OCI-LY7 (cell line): ENCODE results near the gene GATA1. TPM values are rescaled to one million over a fixed set of nuclear protein-coding genes. Genes with fewer than 3 reads are reported as not detected.

Experiments used
- BruUV-seq: library from RNA; stranded (reverse); fragments of 400-500 nt; replicated peaks from 2 replicates; lab custom pipeline; 2021; lab: Mats Ljungman, UMichigan
- CTCF ChIA-PET: fragments of 300-600 bp; sonication (Branson Sonifier 250); formaldehyde crosslinking; loops from one replicate; lab custom pipeline; 2022; ENCODE audit warnings: antibody characterized with exemption; ENCODE audit not compliant: unreplicated experiment; lab: Charles Lee
- POLR2A ChIA-PET: fragments of 300-600 bp; sonication (Branson Sonifier 250); formaldehyde crosslinking; loops from one replicate; lab custom pipeline; 2022; ENCODE audit warnings: antibody characterized with exemption; lab: Charles Lee
- DNase-seq: peaks from one replicate; pipeline ENCODE4 v3.0.0-alpha.2; 2015; ENCODE audit warnings: low spot score
- H2AFZ ChIP-seq: fragments of 200-600 bp; sonication (generic), shearing (Covaris generic); 2 replicates; pipeline ENCODE4 v1.6.1; 2014; ENCODE audit warnings: mild to moderate bottlenecking, antibody characterized with exemption, low read length, moderate library complexity
- H3K27ac ChIP-seq: fragments of 200-600 bp; sonication (generic); 2 replicates; pipeline ENCODE4 v1.5.1; 2014; ENCODE audit warnings: mixed run types, low read depth, mild to moderate bottlenecking, moderate library complexity, low read length, inconsistent platforms; ENCODE audit not compliant: poor library complexity, severe bottlenecking
- H3K36me3 ChIP-seq: fragments of 200-600 bp; sonication (generic); 2 replicates; pipeline ENCODE4 v1.6.1; 2014; ENCODE audit warnings: mild to moderate bottlenecking, antibody characterized with exemption, low read length, moderate library complexity, mixed read lengths; ENCODE audit not compliant: insufficient read depth
- H3K4me1 ChIP-seq: fragments of 200-600 bp; sonication (generic); 2 replicates; pipeline ENCODE4 v1.5.1; 2014; ENCODE audit warnings: mild to moderate bottlenecking, low read length; ENCODE audit not compliant: insufficient read depth, poor library complexity, severe bottlenecking
- H3K4me2 ChIP-seq: fragments of 200-600 bp; sonication (generic); 2 replicates; pipeline ENCODE4 v1.6.1; 2014; ENCODE audit warnings: mild to moderate bottlenecking, low read length
- H3K4me3 ChIP-seq: fragments of 200-600 bp; sonication (generic); 2 replicates; pipeline ENCODE4 v1.5.1; 2014; ENCODE audit warnings: mild to moderate bottlenecking, low read depth, low read length; ENCODE audit not compliant: poor library complexity, severe bottlenecking
- H3K79me2 ChIP-seq: fragments of 200-600 bp; sonication (generic); 2 replicates; pipeline ENCODE4 v1.6.1; 2016; ENCODE audit warnings: low read depth, mild to moderate bottlenecking, low read length, moderate library complexity, mixed read lengths; ENCODE audit not compliant: insufficient read depth
- H3K9me2 ChIP-seq: fragments of 200-600 bp; sonication (generic); 2 replicates; pipeline ENCODE4 v1.6.1; 2016; ENCODE audit warnings: mild to moderate bottlenecking, low read length, mixed read lengths; ENCODE audit not compliant: insufficient read depth
- H3K9me3 ChIP-seq: fragments of 200-600 bp; sonication (generic); 2 replicates; pipeline ENCODE4 v1.6.1; 2014; ENCODE audit warnings: mild to moderate bottlenecking, mixed run types, low read length, mixed read lengths
- H4K20me1 ChIP-seq: fragments of 200-600 bp; sonication (generic); 2 replicates; pipeline ENCODE4 v1.6.1; 2014; ENCODE audit warnings: mild to moderate bottlenecking, antibody characterized with exemption, low read length, moderate library complexity, mixed read lengths; ENCODE audit not compliant: insufficient read depth
- EZH2phosphoT487 ChIP-seq: fragments of 200-600 bp; sonication (generic); IDR thresholded peaks from 2 replicates; pipeline ENCODE4 v1.6.1; 2018; ENCODE audit warnings: low read depth, borderline replicate concordance, mild to moderate bottlenecking, mixed run types, antibody characterized with exemption, low read length, moderate library complexity, mixed read lengths
- intact Hi-C: fragments of 100-400 bp; cut with micrococcal nuclease; formaldehyde crosslinking; loops from one replicate; pipeline ENCODE4 v1.10.0; 2022; ENCODE audit not compliant: unreplicated experiment
- total RNA-seq, 2 experiments: library from RNA; depleted of rRNA in 1 of 2; stranded (reverse); fragments of >200 nt in 1 of 2; shearing (Covaris generic) in 1 of 2; gene quantifications; 2 replicates each; pipeline ENCODE4 v1.2.3, GENCODE V29; 2014 to 2022
- TF ChIP-seq, protein P1 (sequence below): fragments of 200-600 bp; sonication (generic); conservative IDR thresholded peaks from 2 replicates; pipeline ENCODE4 v1.5.1; 2014; ENCODE audit warnings: mild to moderate bottlenecking, antibody characterized with exemption, low read length, moderate library complexity, mixed read lengths

GATA1 gene
- total RNA-seq, 2 experiments from 2014 or later, result not detected

DNA sequence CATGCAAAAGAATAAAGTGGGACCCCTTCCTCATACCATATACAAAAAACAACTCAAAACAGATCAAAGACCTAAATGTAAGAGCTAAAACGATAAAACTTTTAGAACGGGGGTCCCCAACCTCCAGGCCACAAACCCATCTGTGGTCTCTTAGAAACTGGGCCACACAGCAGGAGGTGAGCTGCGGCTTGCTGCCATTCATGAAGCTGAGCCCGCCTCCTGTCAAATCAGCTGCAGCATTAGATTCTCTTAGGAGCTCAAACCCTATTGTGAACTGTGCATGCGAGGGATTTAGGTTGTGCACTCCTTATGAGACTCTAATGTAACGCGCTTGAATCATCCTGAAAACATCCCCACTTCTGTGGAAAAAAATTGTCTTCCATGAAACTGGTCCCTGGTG lies 7.0 kb upstream of the GATA1 start:
- ChIA-PET CTCF (no interaction called here), POLR2A (no interaction called here)
- TF ChIP-seq EZH2phosphoT487, result no peak
- TF ChIP-seq, protein P1, sequence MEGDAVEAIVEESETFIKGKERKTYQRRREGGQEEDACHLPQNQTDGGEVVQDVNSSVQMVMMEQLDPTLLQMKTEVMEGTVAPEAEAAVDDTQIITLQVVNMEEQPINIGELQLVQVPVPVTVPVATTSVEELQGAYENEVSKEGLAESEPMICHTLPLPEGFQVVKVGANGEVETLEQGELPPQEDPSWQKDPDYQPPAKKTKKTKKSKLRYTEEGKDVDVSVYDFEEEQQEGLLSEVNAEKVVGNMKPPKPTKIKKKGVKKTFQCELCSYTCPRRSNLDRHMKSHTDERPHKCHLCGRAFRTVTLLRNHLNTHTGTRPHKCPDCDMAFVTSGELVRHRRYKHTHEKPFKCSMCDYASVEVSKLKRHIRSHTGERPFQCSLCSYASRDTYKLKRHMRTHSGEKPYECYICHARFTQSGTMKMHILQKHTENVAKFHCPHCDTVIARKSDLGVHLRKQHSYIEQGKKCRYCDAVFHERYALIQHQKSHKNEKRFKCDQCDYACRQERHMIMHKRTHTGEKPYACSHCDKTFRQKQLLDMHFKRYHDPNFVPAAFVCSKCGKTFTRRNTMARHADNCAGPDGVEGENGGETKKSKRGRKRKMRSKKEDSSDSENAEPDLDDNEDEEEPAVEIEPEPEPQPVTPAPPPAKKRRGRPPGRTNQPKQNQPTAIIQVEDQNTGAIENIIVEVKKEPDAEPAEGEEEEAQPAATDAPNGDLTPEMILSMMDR, result no peak
- no peak overlapping the region for H3K27ac ChIP-seq
- H4K20me1 ChIP-seq, result no peaks in the 10 kb centered on the region
- no peaks in the 10 kb centered on the region for H3K4me1 ChIP-seq
- BruUV-seq, result no TSS peak
- DNase-seq, result no peak
- no peaks in the 10 kb centered on the region for H3K36me3 ChIP-seq
- no peak overlapping the region for H3K4me2 ChIP-seq
- no peaks in the 10 kb centered on the region for H3K79me2 ChIP-seq
- intact Hi-C loops, result no loop called here
- no peaks in the 10 kb centered on the region for H3K9me3 ChIP-seq
- H3K9me2 ChIP-seq, result no peaks in the 10 kb centered on the region
- no peak overlapping the region for H2AFZ ChIP-seq
- H3K4me3 ChIP-seq, result no peak overlapping the region

DNA sequence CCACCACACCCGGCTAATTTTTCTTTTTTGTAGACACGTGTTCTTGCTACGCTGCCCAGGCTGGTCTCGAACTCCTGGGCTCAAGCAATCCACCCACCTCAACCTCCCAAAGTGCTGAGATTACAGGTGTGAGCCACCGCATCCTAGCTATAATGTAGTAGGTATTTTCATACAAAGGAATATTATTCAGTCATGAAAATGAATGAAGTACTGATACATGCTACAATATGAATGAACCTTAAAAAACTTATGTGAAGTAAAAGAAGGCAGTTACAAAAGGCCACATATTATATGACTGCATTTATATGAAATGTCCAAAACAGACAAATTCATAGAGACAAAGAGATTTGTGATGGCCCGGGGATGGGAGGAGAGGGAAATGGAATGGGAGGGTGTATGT lies 4.7 kb upstream of the GATA1 start:
- ChIA-PET CTCF (no interaction called here), POLR2A (interaction anchor here (0.6 kb wide), 1 partner anchor 105 kb away, joined by 3 read pairs; no protein-coding TSS in a partner anchor)
- no peaks in the 10 kb centered on the region for H4K20me1 ChIP-seq
- no peaks in the 10 kb centered on the region for H3K9me3 ChIP-seq
- intact Hi-C loops, result no loop called here
- no peak for DNase-seq
- no peak overlapping the region for H2AFZ ChIP-seq
- no peaks in the 10 kb centered on the region for H3K36me3 ChIP-seq
- no peaks in the 10 kb centered on the region for H3K9me2 ChIP-seq
- no peak overlapping the region for H3K4me3 ChIP-seq
- H3K4me1 ChIP-seq, result no peaks in the 10 kb centered on the region
- TF ChIP-seq EZH2phosphoT487, result no peak
- TF ChIP-seq, protein P1, result no peak
- no peak overlapping the region for H3K27ac ChIP-seq
- BruUV-seq, result no TSS peak
- H3K79me2 ChIP-seq, result no peaks in the 10 kb centered on the region
- H3K4me2 ChIP-seq, result no peak overlapping the region

DNA sequence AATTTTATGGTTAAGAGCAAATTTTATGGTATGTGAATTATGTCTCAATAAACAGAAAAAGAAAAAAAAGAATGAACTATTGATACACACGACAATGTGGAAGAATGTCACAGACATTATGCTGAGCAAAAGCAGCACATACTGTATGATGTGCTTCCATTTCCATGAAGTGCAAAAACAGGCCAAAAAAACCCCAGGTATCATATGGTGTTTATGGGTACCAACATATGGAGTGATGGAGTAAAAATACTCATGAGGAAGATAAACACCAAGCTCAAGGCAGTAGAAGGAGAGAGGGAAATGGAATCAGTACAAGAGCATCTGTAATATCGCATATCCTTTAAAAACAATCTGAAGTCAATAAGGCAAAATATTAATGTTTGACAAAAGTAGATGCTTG lies 4.2 kb upstream of the GATA1 start:
- no peak for DNase-seq
- Histone ChIP-seq H3K9me2 (no peaks in the 10 kb centered on the region), H3K9me3 (no peaks in the 10 kb centered on the region), H3K79me2 (no peaks in the 10 kb centered on the region), H3K4me3 (no peak overlapping the region), H2AFZ (no peak overlapping the region), H3K36me3 (no peaks in the 10 kb centered on the region), H4K20me1 (no peaks in the 10 kb centered on the region), H3K27ac (no peak overlapping the region), H3K4me2 (no peak overlapping the region), H3K4me1 (no peaks in the 10 kb centered on the region)
- ChIA-PET CTCF (no interaction called here), POLR2A (no interaction called here)
- BruUV-seq, result no TSS peak
- TF ChIP-seq EZH2phosphoT487, result no peak
- TF ChIP-seq, protein P1, result no peak
- intact Hi-C loops, result no loop called here
